Endothelial cell of umbilical vein (primary cell): Measurements from ENCODE around the gene KCNJ4. TPM values are rescaled to one million over a fixed set of nuclear protein-coding genes. Genes with fewer than 3 reads are reported as not detected.

Experiments
- BruUV-seq: library from RNA; stranded (reverse); fragments of 400-500 nt; replicated peaks from 2 replicates; lab custom pipeline; 2021; lab: Mats Ljungman, UMichigan
- CTCF ChIA-PET: fragments of 300-600, 350-600 bp; sonication (Branson Sonifier 250); formaldehyde crosslinking; loops from one replicate; lab custom pipeline; 2021; ENCODE audit warnings: antibody characterized with exemption, inconsistent platforms; lab: Charles Lee
- POLR2A ChIA-PET: fragments of 300-600, 350-600 bp; sonication (Branson Sonifier 250); formaldehyde crosslinking; loops from one replicate; lab custom pipeline; 2021; ENCODE audit warnings: antibody characterized with exemption, inconsistent platforms; lab: Charles Lee
- DNase-seq: peaks from one replicate; pipeline ENCODE4 v3.0.0-alpha.2; 2011; ENCODE audit warnings: low read depth, low spot score
- FAIRE-seq: peaks from 2 replicates; lab custom pipeline; 2011; peaks lifted over from hg19 to GRCh38; lab: Jason Lieb, UNC
- H2AFZ ChIP-seq: 2 replicates; pipeline ENCODE4 v1.6.0; 2012; ENCODE audit warnings: low read depth, low read length, control low read depth, inconsistent platforms
- H3K27ac ChIP-seq: 2 replicates; pipeline ENCODE4 v1.5.1; 2011; ENCODE audit warnings: low read depth, mild to moderate bottlenecking, control low read depth, low read length, moderate library complexity; ENCODE audit not compliant: insufficient read depth
- H3K27me3 ChIP-seq, 2 experiments: 2 replicates each; pipeline versions ENCODE4 v1.6.0 to v1.6.1; 2011; ENCODE audit warnings: low read length in 2 of 2, mixed read lengths in 1 of 2; ENCODE audit not compliant: control insufficient read depth in 2 of 2, insufficient read depth in 2 of 2
- H3K36me3 ChIP-seq, 2 experiments: 2 replicates in 1 of 2; 3 replicates in 1 of 2; pipeline ENCODE4 v1.5.1; 2011; ENCODE audit warnings: low read length in 2 of 2, mild to moderate bottlenecking in 1 of 2, moderate library complexity in 1 of 2; ENCODE audit not compliant: control insufficient read depth in 2 of 2, insufficient read depth in 2 of 2; ENCODE audit errors: extremely low read depth in 1 of 2
- H3K4me1 ChIP-seq: 3 replicates; pipeline ENCODE4 v1.5.1; 2011; ENCODE audit warnings: mild to moderate bottlenecking, low read length; ENCODE audit not compliant: control insufficient read depth, insufficient read depth; ENCODE audit errors: extremely low read depth
- H3K4me2 ChIP-seq: 2 replicates; pipeline ENCODE4 v1.6.1; 2011; ENCODE audit warnings: low read length, control low read depth, mixed read lengths; ENCODE audit not compliant: insufficient read depth
- H3K4me3 ChIP-seq, 3 experiments: fragments of 200-600 bp in 1 of 3; sonication (generic), shearing (Covaris generic) in 1 of 3; replicated peaks in 1 of 3; 2 replicates each; pipeline ENCODE4 v1.5.1; 2011 to 2016; ENCODE audit warnings: control low read depth in 3 of 3, low read length in 3 of 3, mild to moderate bottlenecking in 2 of 3, inconsistent platforms in 1 of 3, low read depth in 1 of 3, moderate library complexity in 1 of 3; ENCODE audit not compliant: insufficient read depth in 1 of 3
- H3K79me2 ChIP-seq: 2 replicates; pipeline ENCODE4 v1.6.0; 2012; ENCODE audit warnings: low read length, inconsistent platforms; ENCODE audit not compliant: control insufficient read depth, insufficient read depth
- H3K9ac ChIP-seq: replicated peaks from 2 replicates; pipeline ENCODE3; 2011; ENCODE audit warnings: low read length, control low read depth; ENCODE audit not compliant: insufficient read depth; ENCODE audit errors: extremely low read depth
- H3K9me1 ChIP-seq: replicated peaks from 3 replicates; pipeline ENCODE4 v1.6.0; 2011; ENCODE audit warnings: mild to moderate bottlenecking, low read length; ENCODE audit not compliant: control insufficient read depth, insufficient read depth; ENCODE audit errors: extremely low read depth
- H3K9me3 ChIP-seq: replicated peaks from 2 replicates; pipeline ENCODE4 v1.5.1; 2012; ENCODE audit warnings: low read length, inconsistent platforms; ENCODE audit not compliant: control insufficient read depth, insufficient read depth
- H4K20me1 ChIP-seq: replicated peaks from 2 replicates; pipeline ENCODE3; 2011; ENCODE audit warnings: mild to moderate bottlenecking, low read length; ENCODE audit not compliant: control insufficient read depth, insufficient read depth; ENCODE audit errors: extremely low read depth
- CTCF ChIP-seq, 2 donors: IDR thresholded peaks; 1 replicate in 1 of 2; 2 replicates in 1 of 2; pipeline ENCODE4 v1.5.1; 2011; ENCODE audit warnings: low read length in 2 of 2, mild to moderate bottlenecking in 2 of 2, moderate library complexity in 2 of 2, control low read depth in 1 of 2, inconsistent platforms in 1 of 2, low read depth in 1 of 2; ENCODE audit not compliant: insufficient read depth in 1 of 2; ENCODE audit errors: extremely low read depth in 1 of 2
- EZH2 ChIP-seq: IDR thresholded peaks from 2 replicates; pipeline ENCODE4 v1.6.1; 2012; ENCODE audit warnings: borderline replicate concordance, low read depth, mild to moderate bottlenecking, moderate library complexity, low read length, inconsistent platforms; ENCODE audit not compliant: severe bottlenecking
- FOS ChIP-seq: IDR thresholded peaks from 2 replicates; pipeline ENCODE4 v1.6.1; 2011; ENCODE audit warnings: mild to moderate bottlenecking, low read length, moderate library complexity, borderline replicate concordance; ENCODE audit not compliant: insufficient read depth
- GATA2 ChIP-seq: IDR thresholded peaks from 2 replicates; pipeline ENCODE4 v1.7.0; 2011; ENCODE audit warnings: low read depth, mild to moderate bottlenecking, moderate library complexity, mixed read lengths, low read length; ENCODE audit not compliant: insufficient read length, insufficient read depth
- JUN ChIP-seq: IDR thresholded peaks from 2 replicates; pipeline ENCODE4 v1.6.1; 2011; ENCODE audit warnings: borderline replicate concordance, low read depth; ENCODE audit not compliant: insufficient read length, insufficient read depth
- MAX ChIP-seq: IDR thresholded peaks from 2 replicates; pipeline ENCODE4 v1.6.1; 2011; ENCODE audit not compliant: insufficient read depth, insufficient read length
- MYC ChIP-seq: IDR thresholded peaks from one replicate; pipeline ENCODE4 v1.6.1; 2011; ENCODE audit warnings: mild to moderate bottlenecking, low read depth, low read length
- POLR2A ChIP-seq: IDR thresholded peaks from 2 replicates; pipeline ENCODE4 v1.6.1; 2012; ENCODE audit warnings: low read depth, mild to moderate bottlenecking, control low read depth, low read length
- POLR2AphosphoS5 ChIP-seq: IDR thresholded peaks from 2 replicates; pipeline ENCODE4 v1.6.1; 2012; ENCODE audit warnings: low read depth, mild to moderate bottlenecking, control low read depth, low read length, moderate library complexity; ENCODE audit not compliant: insufficient read depth
- dilution Hi-C: fragments of 300-500 bp; cut with MboI; formaldehyde crosslinking; loops from one replicate; pipeline ENCODE4 v1.15.0; 2019; ENCODE audit warnings: low sequenced_read_pairs; ENCODE audit not compliant: extremely low pct_ligation_motif_present
- intact Hi-C: fragments of 100-400 bp; cut with micrococcal nuclease; formaldehyde crosslinking; loops from one replicate; pipeline ENCODE4 v1.10.0; 2022
- polyA plus RNA-seq, 4 experiments: library from polyadenylated mRNA; depleted of rRNA in 3 of 4; stranded (reverse) in 3 of 4; unstranded in 1 of 4; fragments of >200 nt; gene quantifications; 2 replicates each; pipeline versions ENCODE4 v1.2.1 to v1.2.3, GENCODE V29; 2011 to 2012; ENCODE audit warnings: missing spikeins in 1 of 4
- total RNA-seq: library from RNA; stranded (reverse); gene quantifications from 2 replicates; pipeline ENCODE4 v1.2.3, GENCODE V29; 2021

The KCNJ4 gene
- total and polyA plus RNA-seq, 2 donors (not counting 3 experiments of a cell fraction or from before 2014, with no cell fraction given), result not detected

DNA sequence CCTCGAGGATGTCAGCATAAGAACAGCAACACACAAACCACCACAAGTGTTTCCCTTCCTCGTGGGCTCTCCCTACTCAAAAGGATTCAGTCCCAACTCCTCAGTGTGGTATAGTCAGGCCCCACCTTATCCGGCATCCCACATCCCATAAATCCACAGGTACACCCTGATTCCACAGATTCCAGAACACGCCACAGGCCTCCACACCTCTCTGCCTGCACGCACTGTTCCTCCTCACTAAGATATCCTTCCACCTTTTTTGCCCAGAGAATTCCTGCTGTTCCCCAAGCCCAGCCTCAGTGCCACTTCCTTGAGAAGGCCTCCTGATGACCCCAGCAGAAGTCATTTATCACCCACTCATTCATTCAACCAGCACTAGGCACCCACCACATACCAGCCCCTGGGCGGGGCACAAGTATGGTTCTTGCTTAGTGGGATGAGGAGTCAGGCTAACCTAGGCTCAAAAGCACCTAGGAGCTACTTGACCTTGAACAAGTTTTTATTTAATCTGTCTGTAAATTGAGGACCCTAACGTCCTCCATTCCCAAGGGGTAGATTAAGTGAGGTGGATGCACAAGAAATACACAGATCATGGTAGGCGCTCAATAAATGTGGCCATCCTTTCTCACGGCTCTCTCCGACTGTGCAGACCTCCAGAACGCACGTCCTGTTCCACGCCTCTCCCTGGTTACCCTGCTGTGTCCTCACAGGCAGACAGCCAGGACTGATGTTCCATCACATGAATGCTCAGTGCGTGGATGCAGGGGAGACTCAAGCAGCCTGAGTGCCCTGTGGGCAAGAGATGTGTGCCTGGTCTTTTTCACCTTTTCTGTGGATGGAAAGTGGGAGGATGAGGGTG, 2.1 kb upstream of the KCNJ4 start:
- ChIA-PET POLR2A (no interaction called here), CTCF (no interaction called here)
- no TSS peak for BruUV-seq
- Histone ChIP-seq H3K4me3 (no peak overlapping the region), H3K36me3 (no peaks in the 10 kb centered on the region), H3K9ac (no peak overlapping the region), H3K79me2 (no peaks in the 10 kb centered on the region), H4K20me1 (no peaks in the 10 kb centered on the region), H2AFZ (no peak overlapping the region), H3K27me3 (peaks cover 48 to 58% of the 10 kb centered on the region in 2 experiments), H3K9me3 (no peaks in the 10 kb centered on the region), H3K4me1 (no peaks in the 10 kb centered on the region), H3K27ac (no peak overlapping the region), H3K4me2 (no peak overlapping the region), H3K9me1 (no peaks in the 10 kb centered on the region)
- TF ChIP-seq POLR2AphosphoS5 (no peak), GATA2 (no peak), FOS (no peak), POLR2A (no peak), CTCF (IDR thresholded peaks at IDR 0.05; ENCODE audit: extremely low read depth in 1 of 2, insufficient read depth in 1 of 2, low read depth in 1 of 2, low read length in 2 of 2) (no peak), JUN (no peak), MAX (no peak), MYC (no peak), EZH2 (no peak)
- dilution Hi-C loops (no loop called here), intact Hi-C loops (no loop called here)
- no peak for DNase-seq
- no peak for FAIRE-seq
